Measurements from ENCODE around the gene PDS5A.

Gene PDS5A

DNA sequence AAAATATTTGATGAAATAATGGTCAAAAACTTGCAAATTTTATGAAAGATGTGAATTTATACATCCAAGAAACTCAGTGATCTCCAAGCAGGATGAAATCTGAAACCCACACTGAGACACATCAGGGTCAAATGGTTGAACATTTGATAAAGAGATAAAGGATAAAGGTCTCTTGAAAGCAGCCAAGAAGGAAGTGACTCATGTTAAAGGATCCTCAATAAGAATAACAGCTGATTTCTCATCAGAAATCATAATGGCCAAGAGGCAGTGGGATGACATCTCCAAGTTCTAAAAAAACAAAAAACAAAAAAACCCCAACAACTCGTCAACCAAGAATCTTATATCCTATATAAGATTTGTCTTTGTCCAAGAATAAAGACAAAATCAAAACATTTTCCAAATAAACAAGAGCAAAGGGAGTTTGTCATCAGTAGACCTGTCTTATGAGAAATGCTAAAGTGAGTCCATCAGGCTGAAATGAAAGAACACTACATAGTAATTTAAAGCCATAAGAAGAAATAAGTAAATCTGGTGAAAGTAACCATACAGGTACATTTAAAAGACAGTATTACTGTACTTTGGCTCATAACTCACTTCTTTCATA, 121.7 kb downstream of the PDS5A start:
- H3K4me3 ChIP-seq (replicated peaks; ENCODE audit: insufficient read depth, low read length), result no peak overlapping the region
- DNase-seq (ENCODE audit: low read depth in 1 of 2, low spot score in 1 of 2), result no peak

DNA sequence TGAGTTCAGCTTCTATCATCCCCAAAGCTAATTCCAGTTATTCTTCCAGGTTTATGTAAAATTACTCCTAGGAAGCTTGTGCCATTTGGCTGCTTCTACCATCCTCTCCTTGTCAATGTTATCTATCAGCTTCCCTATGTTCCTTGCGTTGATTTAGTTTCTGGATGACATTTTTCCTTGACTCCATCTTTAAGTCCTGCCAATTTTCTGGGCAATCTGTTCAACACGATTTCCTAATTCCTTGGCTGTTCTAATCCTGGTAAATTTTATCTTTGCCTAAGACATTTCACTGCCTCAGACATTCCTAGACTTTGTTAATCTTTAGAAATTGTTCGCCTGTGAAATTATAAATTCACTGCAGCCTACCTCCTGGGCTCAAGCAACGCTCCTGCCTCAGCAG, 125.1 kb downstream of the PDS5A start:
- Histone ChIP-seq H3K27me3 (ENCODE audit: insufficient read depth, poor library complexity, severe bottlenecking) (no peaks in the 10 kb centered on the region), H3K27ac (replicated peaks) (no peak overlapping the region), H3K4me3 (replicated peaks; ENCODE audit: insufficient read depth, low read length) (no peak overlapping the region)
- no peak for DNase-seq (ENCODE audit: low read depth in 1 of 2, low spot score in 1 of 2)
- TF ChIP-seq, protein P1, sequence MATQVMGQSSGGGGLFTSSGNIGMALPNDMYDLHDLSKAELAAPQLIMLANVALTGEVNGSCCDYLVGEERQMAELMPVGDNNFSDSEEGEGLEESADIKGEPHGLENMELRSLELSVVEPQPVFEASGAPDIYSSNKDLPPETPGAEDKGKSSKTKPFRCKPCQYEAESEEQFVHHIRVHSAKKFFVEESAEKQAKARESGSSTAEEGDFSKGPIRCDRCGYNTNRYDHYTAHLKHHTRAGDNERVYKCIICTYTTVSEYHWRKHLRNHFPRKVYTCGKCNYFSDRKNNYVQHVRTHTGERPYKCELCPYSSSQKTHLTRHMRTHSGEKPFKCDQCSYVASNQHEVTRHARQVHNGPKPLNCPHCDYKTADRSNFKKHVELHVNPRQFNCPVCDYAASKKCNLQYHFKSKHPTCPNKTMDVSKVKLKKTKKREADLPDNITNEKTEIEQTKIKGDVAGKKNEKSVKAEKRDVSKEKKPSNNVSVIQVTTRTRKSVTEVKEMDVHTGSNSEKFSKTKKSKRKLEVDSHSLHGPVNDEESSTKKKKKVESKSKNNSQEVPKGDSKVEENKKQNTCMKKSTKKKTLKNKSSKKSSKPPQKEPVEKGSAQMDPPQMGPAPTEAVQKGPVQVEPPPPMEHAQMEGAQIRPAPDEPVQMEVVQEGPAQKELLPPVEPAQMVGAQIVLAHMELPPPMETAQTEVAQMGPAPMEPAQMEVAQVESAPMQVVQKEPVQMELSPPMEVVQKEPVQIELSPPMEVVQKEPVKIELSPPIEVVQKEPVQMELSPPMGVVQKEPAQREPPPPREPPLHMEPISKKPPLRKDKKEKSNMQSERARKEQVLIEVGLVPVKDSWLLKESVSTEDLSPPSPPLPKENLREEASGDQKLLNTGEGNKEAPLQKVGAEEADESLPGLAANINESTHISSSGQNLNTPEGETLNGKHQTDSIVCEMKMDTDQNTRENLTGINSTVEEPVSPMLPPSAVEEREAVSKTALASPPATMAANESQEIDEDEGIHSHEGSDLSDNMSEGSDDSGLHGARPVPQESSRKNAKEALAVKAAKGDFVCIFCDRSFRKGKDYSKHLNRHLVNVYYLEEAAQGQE (IDR thresholded peaks at IDR 0.05; ENCODE audit: insufficient replicate concordance, low read depth), result no peak
- TF ChIP-seq, protein P2, sequence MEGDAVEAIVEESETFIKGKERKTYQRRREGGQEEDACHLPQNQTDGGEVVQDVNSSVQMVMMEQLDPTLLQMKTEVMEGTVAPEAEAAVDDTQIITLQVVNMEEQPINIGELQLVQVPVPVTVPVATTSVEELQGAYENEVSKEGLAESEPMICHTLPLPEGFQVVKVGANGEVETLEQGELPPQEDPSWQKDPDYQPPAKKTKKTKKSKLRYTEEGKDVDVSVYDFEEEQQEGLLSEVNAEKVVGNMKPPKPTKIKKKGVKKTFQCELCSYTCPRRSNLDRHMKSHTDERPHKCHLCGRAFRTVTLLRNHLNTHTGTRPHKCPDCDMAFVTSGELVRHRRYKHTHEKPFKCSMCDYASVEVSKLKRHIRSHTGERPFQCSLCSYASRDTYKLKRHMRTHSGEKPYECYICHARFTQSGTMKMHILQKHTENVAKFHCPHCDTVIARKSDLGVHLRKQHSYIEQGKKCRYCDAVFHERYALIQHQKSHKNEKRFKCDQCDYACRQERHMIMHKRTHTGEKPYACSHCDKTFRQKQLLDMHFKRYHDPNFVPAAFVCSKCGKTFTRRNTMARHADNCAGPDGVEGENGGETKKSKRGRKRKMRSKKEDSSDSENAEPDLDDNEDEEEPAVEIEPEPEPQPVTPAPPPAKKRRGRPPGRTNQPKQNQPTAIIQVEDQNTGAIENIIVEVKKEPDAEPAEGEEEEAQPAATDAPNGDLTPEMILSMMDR (IDR thresholded peaks at IDR 0.05; ENCODE audit: insufficient read depth, low read length), result no peak
- TF ChIP-seq GABPA (IDR thresholded peaks at IDR 0.05; ENCODE audit: low read depth), result no peak

More for the DNA sequence above, 121.7 kb downstream of the PDS5A start:
- TF ChIP-seq, protein P1 (IDR thresholded peaks at IDR 0.05; ENCODE audit: insufficient replicate concordance, low read depth), result no peak
- TF ChIP-seq GABPA (IDR thresholded peaks at IDR 0.05; ENCODE audit: low read depth) (no peak), SPI1 (IDR thresholded peaks at IDR 0.05; ENCODE audit: borderline replicate concordance, low read depth) (no peak), POLR2AphosphoS5 (IDR thresholded peaks at IDR 0.05; ENCODE audit: low read depth) (no peak)
- TF ChIP-seq, protein P2 (IDR thresholded peaks at IDR 0.05; ENCODE audit: insufficient read depth, low read length), result no peak
- H3K27me3 ChIP-seq (ENCODE audit: insufficient read depth, poor library complexity, severe bottlenecking), result no peaks in the 10 kb centered on the region
- no peak overlapping the region for H3K27ac ChIP-seq (replicated peaks)

DNA sequence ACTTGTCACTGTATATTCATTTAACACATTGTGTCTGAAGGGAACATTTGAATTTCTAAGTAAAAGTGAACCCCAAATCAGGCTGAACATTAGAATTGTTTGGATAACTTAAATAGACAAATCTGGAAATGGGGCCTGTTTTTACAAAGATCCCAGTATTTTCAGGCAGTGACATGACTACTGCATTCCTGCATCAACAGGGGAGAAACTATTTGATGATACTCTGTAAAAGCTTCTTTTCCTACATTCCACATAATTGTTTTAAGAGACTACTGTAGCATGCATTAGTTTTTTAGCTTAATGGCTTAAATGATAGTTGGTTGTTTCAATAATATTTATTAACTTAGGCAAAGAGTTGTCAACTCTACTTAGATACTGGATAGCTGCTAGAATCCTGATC, 127.0 kb downstream of the PDS5A start:
- no peak for DNase-seq (ENCODE audit: low read depth in 1 of 2, low spot score in 1 of 2)
- TF ChIP-seq, protein P2 (IDR thresholded peaks at IDR 0.05; ENCODE audit: insufficient read depth, low read length), result no peak
- TF ChIP-seq, protein P1 (IDR thresholded peaks at IDR 0.05; ENCODE audit: insufficient replicate concordance, low read depth), result no peak
- TF ChIP-seq POLR2AphosphoS5 (IDR thresholded peaks at IDR 0.05; ENCODE audit: low read depth) (no peak), SPI1 (IDR thresholded peaks at IDR 0.05; ENCODE audit: borderline replicate concordance, low read depth) (no peak), GABPA (IDR thresholded peaks at IDR 0.05; ENCODE audit: low read depth) (no peak)
- no peaks in the 10 kb centered on the region for H3K27me3 ChIP-seq (ENCODE audit: insufficient read depth, poor library complexity, severe bottlenecking)
- H3K4me3 ChIP-seq (replicated peaks; ENCODE audit: insufficient read depth, low read length), result no peak overlapping the region
- H3K27ac ChIP-seq (replicated peaks), result no peak overlapping the region

Data from HL-60 (cell line).